Caki2 (cell line): ENCODE measurements around the gene CROCC2. TPM values are rescaled to one million over a fixed set of nuclear protein-coding genes. Genes with fewer than 3 reads are reported as not detected.

Experiments
- DNase-seq: peaks from one replicate; pipeline ENCODE4 v3.0.0-alpha.2; 2015; ENCODE audit warnings: low read depth
- in situ Hi-C: cut with HindIII; loops from 2 replicates; pipeline ENCODE4 v1.10.0; 2016; ENCODE audit warnings: low sequenced_read_pairs, low pct_unique_long_range_greater_than_20kb, mixed read lengths
- total RNA-seq: library from RNA; depleted of rRNA; stranded (reverse); fragments of >200 nt; shearing (Covaris generic); gene quantifications from 2 replicates; pipeline ENCODE4 v1.2.3, GENCODE V29; 2014; ENCODE audit warnings: low replicate concordance

Gene CROCC2
- total RNA-seq, 1 experiment from 2014 or later, result not detected

DNA sequence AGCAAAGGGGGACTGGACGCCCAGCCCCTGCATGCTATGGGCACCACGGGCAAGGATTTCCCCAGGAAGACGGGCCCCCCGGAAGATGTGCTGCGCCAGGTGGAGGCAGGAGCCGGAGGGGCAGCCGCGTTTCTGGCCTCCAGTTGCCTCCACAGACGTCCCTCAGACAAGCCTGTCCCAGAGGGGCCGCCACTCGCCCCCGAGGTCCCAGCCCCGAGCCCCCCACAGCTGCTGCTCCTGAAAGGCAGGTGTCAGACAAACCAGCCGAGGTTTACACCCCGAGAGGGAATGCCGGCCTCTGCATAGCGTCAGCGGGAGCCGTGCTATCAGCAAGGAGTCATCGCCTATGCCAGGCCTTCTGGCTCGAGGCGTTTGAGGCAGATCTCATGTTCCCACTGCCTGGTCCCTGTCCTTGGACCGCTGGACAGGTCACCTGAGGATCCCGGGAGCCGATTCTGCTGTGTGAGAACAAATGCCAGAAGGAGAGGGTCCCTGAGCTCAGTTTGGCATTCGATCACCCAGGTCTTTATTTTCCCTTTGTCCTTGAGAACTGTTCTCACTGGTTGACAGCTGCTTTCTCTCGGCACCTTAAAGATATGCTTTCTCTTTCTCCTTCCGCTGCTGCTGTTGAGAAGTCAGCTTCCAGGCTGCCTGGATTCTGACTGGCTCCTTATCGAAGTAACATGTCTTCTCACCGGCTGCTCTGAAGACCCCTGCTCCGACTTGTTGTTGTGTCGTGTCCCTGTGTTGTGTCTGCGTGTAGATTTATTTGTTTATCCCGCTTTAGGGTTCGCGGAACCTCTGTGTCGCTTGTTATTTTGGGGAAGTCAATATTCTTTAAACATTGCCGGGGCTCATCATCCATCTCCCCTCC, 20.6 kb downstream of the CROCC2 start:
- no peak for DNase-seq
- in situ Hi-C loops, result no loop called here

DNA sequence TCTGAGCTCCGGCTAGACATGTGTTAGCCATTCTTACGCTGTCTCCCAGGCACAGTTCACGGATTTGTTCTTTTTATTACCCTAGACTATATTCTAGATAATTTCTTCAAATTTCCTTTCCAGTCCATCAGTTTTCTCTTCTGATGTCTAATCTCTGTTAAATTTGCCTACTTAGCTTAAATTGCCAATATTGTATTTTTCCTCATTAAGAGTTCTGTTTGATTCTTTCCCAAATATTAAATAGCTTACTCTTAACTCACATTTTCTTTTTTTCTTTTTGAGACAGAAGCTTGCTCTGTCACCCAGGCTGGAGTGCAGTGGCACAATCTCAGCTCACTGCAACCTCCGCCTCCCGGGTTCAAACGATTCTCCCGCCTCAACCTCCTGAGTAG, 21.2 kb downstream of the CROCC2 start:
- no peak for DNase-seq
- in situ Hi-C loops, result no loop called here

DNA sequence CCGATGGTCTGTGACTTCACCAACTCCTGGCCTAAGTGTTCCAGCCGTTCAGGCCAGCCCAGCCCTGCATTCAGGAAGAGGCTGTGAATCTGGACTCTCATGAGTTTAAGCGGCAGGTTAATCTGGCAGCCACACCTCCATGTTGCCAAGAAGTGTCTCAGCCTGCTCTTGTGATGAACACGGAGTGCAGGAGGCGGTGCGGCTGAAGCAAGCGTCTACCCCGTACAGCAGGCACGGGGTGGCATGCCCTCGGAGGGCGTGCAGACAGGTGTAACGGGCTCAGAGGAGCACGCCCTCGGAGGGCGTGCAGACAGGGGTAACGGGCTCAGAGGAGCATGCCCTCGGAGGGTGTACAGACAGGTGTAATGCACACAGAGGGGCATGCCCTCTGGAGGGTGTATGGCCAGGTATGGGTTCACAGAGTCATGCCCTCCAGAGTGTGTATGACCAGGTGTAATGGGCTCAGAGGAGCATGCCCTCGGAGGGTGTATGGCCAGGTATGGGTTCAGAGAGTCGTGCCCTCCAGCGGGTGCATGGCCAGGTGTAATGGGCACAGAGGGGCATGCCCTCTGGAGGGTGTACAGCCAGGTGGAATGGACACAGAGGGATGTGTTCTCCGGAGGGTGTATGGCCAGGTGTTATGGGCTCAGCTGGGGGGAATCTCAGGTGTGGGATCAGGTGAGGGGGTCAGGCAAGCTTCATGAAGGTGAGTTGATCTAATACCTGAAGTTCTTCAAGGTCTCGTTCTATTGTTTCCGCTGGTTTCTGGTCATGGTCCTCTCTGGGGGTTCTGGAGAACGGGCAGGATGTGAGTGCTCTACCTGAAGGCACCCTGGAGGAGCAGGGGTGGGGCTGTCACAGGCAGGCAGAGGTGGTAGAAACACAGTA, 22.6 kb downstream of the CROCC2 start:
- in situ Hi-C loops, result no loop called here
- DNase-seq, result no peak

DNA sequence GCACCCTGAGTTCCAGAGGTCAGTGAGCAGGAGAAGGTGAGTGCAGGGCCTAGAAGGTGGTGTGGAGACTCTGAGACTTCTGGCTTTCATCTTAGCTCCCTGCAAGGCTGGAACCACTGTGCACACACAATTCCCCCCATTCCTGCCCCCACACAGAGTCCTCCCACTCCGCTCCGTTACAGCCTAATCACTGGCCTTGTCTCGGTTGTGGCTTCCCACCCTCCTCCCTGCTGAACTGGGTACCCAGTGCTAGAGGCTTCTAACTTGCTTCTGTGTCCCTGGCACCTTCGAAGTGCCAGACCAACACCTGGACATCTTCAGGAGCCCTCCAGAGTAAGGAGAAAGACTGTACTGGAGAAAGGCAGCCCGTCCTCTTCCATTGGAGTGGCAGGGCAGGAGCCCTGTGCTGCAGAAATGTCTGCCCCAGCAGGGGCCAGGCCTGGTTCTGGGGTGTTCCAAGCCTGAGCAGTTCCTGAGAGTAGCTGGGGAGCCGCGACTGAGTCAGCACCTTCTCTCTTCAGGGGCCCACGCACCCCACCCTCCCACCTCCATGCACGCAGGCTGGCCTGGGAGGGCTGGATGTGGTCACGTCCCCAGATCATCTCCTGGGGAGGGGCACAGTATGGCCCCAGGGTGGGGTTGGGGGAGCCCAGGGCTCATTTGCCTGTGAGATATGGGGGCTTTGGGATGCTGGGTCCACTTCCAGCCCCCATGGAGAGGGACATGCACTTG, 23.4 kb downstream of the CROCC2 start:
- no peak for DNase-seq
- in situ Hi-C loops, result no loop called here

DNA sequence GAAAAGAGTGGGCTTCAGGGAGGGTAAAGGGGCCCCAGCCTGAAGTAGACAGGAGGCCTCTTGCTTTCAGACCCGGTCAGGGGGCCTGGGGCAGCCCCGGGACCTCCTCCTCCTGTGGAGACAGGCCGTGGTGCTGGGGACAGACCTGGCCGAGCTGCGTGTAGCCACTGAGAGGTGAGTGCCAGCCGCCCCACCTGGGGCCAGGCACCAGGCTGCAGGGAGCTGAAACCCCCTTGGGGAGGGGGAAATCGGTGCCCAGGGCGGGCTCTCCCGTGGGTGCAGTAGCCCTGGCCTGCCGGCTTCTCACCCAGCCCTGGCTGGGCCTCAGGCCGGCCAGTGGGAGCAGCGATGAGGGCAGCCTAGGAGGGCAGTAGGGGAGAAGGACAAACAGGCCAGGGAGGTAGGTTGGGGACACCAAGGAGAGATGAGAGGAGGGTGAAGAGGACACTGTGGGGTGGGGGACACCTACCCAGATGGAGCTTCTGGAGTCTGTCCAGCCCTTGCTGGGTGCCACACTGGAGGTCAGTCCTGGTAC, 24.0 kb downstream of the CROCC2 start:
- DNase-seq, result no peak
- in situ Hi-C loops, result no loop called here

DNA sequence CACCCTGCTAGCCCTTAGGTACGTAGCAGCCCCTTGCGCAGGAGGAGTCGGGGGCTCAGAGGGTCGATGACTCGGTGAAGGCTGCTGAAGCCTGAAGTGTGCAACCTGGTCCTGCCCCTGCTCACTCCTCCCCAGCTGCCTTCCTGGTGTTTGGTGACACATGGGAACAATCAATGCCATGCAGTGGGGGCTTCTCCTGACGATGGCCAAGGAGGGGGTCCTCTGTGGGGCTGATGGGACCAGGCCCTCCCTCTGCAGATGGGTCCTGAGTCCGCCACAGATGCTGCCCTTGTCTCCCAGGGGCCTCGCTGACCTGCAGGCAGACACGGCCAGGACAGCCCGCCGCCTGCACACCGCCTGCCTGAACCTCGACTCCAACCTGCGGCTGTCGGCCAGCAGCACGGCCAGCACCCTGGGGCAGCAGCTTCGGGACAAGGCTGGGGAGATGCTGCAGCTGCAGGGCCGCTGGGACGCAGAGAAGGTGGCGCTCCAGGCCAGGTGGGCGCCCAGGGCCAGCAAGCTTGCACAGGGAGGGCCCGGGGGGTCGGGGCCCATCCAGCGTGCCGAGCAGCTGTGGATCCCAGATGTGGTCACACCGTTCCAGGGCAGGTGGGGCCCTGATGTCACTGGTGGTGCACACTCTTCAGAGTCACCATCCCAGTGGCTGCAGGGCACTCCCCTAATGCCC, 24.6 kb downstream of the CROCC2 start:
- in situ Hi-C loops, result no loop called here
- no peak for DNase-seq

DNA sequence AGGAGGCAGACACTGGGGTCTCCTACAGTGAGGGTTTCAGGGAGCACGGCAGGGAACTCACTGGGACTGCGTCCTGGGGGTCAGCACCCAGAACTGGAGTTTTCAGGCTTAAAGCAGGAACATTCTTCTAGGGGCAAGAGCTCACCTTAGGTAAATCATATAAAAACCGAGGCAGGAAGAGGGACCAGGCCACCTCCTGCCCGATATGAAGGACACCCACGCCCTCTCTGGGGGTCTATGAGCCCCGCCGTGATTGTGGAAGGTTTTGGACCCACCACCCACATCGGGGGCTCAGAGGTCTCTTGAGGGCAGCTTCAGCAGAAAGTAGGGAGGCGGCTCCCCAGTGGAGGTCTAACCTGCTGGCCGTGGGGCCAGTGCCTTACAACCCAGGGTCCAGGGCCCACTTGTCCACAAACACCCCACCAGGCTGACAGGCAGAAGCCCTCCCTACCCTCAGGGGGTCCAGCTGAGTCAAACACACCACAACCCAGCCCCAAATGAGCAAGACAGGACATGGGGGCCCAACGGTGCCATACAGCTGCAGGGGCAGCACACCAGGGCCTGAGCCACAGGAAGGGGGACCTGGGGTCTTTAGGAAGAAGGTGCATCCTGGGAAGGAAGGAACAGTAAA, 25.3 kb downstream of the CROCC2 start:
- no peak for DNase-seq
- in situ Hi-C loops, result no loop called here

DNA sequence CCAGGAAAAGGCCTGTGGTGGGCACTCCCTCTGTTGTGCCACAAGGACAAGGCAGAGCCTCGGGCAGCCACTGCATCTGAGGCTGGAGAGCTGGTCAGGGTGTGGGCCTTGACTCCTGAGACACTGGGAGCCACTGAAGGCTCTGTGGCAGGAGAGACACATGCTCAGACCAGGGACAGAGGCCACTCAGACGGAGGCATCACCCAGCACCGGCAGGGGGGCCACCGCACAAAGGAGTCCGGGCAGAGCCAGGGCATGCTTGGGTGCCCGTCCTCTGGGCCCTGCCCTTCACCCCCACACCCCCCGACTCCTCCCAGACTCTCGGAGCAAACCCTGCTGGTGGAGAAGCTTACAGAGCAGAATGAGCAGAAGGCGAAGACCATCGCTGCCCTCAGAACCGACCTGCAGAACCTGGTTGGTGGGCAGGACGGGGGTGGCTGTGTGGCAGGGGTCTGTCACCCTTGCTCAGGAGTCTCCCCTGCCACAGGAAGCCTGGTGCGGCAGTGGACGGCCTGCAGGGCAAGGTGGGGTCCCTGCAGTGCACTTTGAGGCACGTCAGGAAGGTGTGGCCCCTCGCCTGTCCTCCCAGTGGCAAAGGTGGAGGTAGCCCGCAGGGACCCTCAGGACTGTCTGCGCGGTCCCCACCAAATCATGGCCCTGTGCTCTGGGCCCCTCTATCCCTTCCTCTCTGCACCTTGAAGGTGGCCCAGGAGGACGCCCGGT, 26.0 kb downstream of the CROCC2 start:
- in situ Hi-C loops, result no loop called here
- DNase-seq, result no peak

DNA sequence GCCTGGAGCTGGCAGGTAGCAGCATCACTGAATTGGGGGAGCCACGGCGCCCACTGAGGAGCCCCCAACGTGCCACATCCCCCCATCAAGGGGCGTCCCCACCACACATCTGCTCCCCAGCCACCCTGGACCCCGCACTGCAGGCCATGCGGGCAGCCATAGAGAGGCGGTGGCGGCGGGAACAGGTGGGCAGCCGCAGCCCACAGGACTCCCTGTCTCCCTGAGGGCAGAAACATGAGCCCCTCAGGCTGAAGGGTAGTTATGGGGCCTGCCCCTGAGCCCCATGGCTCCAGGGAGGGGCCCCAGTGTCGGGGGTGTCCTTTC, 26.6 kb downstream of the CROCC2 start:
- no peak for DNase-seq
- in situ Hi-C loops, result no loop called here

DNA sequence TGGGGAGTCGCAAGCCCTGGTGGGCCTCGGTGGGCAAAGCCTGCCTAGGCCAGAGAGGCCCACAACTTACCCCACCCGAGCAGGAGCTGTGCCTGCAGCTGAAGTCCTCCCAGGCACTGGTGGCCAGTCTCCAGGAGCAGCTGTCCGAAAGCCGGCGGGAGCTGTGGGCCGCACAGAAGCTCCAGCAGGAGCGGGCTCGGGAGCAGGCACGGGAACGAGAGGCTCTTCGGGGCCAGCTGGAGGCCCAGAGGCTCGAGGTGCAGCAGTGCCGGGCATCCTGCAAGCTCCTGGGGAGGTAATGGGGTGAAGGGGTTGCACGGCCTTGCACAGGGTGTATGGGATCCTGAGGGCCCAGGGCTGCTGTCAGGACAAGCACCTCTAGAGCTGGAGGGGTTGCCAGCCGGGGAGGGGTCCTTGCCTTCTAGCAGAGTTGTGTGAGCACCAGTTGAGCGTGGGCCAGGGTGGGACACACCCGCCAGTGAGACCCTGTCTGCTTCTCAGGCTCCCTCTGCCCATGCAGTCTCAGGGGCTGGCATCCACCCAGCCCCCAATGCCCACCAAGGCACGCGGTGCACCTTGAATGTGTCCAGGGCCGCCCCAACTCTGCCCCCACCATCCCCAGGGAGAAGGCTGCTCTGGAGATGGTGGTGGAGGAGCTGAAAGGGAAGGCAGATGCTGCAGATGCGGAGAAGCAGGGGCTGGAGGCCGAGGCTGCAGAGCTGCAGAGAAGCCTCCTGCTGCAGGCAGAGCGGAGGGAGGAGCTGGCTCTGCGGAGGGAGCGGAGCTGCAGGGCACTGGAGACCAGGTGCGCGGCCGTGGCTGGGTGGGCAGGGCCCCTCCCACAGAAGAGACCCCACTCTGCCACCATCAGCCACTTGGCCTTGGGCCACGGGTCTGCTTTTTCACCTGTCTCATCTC, 27.2 kb downstream of the CROCC2 start:
- in situ Hi-C loops, result no loop called here
- DNase-seq, result no peak

DNA sequence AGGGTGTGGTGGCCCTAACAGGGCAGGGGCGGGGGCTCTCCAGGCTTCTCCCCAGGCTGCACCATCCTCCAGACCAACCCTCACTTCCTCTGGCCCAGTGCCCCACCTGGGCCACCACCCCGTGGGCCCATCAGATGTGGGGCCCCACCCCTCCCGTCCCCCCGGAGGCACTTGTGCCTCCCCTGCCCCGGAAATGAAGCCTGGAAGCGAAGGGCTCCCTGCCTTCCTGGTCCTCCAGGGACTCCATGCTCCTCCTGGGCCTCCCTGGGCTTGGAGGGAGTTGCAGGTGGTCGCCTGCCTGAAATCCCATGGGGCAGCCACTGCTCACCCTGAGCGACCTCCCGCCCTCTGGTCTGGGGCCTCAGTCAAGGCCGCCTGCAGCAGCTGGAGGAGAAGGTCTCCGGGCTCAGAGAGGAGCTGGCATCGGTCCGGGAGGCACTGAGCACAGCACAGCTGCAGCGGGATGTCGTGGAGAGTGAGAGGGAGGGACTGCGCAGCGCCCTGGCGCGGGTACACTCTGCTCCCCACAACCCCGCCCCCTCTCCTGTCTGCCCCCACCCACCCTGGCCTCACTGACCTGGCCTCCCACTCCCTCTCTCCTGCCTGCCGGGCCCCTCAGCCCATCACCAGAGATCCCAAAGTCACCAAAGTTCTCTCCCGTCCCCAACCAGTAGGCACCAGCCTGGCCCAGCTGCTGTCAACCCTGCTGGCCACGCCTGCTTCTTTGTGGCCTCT, 28.0 kb downstream of the CROCC2 start:
- no peak for DNase-seq
- in situ Hi-C loops, result no loop called here

DNA sequence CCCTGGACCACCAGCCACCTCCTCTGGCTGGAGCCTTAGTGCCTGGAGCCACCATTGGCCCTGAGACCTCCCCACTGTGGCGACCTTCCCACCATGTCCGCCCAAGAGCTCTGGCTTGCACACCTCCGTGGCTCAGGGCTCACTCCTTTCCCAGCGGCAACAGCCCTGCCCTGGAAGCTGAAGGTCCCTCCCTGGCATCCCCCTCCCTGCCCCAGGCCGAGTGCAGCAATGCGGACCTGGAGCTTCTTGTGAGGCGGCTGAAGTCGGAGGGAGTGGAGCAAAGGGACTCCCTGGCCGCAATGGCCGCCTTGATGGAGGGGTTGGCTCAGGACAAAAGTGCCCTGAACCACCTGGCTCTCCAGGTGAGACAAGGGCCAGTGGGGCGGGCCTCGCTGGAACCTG, 28.6 kb downstream of the CROCC2 start:
- in situ Hi-C loops, result no loop called here
- DNase-seq, result no peak

DNA sequence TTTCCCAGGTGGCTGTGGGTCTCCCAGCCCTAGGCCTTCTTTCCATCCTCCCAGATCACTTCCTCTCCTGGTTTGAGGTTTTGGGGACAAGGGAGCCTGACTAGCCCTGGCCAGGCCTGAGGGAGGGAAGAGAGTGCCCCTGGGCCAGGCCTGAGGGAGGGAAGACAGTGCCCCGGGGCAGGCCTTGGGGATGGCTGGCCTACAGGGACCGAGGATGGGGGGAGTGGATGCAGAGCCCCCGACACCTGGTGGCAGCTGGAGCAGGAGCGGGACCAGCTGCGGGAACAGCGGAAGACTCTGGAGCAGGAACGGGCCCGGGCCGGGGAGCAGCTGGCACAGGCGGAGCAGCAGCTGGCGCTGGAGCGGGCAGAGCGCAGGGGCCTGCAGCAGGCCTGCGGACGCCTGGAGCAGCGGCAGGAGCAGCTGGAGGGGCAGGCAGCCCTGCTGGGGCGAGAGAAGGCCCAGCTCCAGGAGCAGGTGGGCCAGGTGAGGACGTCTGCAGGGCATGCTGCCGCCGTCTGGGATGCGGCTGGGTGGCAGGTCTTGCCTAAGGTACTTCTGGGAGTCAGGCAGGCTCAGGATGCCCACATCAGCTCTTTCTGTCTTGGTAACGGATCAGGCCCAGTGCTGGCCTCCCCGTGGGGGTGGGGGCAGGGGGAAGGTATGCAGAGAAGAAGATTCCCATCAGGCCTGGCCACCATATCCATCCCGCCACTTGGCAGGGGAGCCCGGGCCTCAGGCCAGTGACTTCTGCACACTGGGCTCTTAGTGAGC, 29.2 kb downstream of the CROCC2 start:
- DNase-seq, result no peak
- in situ Hi-C loops, result no loop called here

DNA sequence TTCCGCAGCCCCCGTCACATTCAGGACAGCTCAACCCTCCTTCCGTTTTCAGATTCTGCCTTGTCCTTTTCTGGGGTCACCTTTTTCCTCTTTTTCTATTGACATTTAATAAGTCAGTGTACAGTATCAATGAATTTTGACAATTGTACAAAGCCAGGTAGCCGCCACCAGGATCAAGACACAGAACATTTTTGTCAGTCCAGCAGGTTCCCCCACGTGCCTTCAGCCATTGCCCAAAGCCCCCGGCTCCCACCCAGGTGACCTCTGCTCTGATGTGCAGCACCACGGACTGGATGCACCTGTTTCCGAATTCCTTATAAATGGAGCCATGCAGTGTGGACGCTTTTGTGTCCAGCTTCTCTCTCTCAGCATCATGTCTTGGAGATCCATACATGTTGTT, 30.0 kb downstream of the CROCC2 start:
- no peak for DNase-seq
- in situ Hi-C loops, result no loop called here

DNA sequence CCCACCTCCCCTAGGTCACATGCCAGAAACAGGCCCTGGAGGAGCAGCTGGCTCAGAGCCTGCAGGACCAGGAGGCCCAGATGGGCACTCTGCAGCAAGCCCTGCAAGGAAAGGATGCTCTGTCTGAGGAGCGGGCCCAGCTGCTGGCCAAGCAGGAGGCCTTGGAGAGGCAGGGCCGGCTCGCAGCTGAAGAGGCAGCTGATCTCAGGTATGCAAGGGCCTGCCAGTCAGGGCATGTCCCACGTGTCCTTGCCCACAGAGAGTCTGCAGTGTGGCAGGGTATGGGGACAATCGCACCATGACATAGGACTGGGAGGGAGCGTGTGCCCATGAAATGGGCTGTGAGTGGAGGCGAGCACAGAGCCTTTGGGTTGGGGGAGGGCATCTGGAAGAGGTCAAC, 39.9 kb downstream of the CROCC2 start:
- in situ Hi-C loops, result no loop called here
- DNase-seq, result no peak
